K562 (cell line): Measurements from ENCODE around the gene CYP24A1. TPM values are rescaled to one million over a fixed set of nuclear protein-coding genes. Genes with fewer than 3 reads are reported as not detected.

Source experiments
- ATAC-seq: fragments of 200-7000 bp; cut with Tn5 transposase; 3 replicates; pipeline ENCODE4 v1.9.1; 2020; ENCODE audit warnings: moderate library complexity
- BruUV-seq: library from RNA; stranded (reverse); fragments of 400-500 nt; replicated peaks from 2 replicates; lab custom pipeline; 2021; lab: Mats Ljungman, UMichigan
- CTCF ChIA-PET: fragments of 300-600 bp; formaldehyde crosslinking; extraction: SDS; loops from one replicate; lab custom pipeline; 2021; ENCODE audit warnings: low intra/inter-chr PET ratio; lab: Yijun Ruan, JAX
- POLR2A ChIA-PET: fragments of 300-600, 350-650 bp; sonication (Branson Sonifier 250); formaldehyde crosslinking; extraction: SDS; loops from one replicate; lab custom pipeline; 2021; ENCODE audit warnings: antibody characterized with exemption, inconsistent platforms; lab: Yijun Ruan, JAX
- DNase-seq, 4 experiments: peaks; one replicate each; pipeline versions ENCODE4 v3.0.0 to v3.0.0-alpha.2; 2011 to 2018; ENCODE audit warnings: low spot score in 3 of 4, mixed read lengths in 3 of 4; ENCODE audit errors: extremely low read depth in 1 of 4
- FAIRE-seq: peaks from 2 replicates; lab custom pipeline; 2011; peaks lifted over from hg19 to GRCh38; lab: Jason Lieb, UNC
- H2AFZ ChIP-seq: 2 replicates; pipeline ENCODE4 v1.6.0; 2011; ENCODE audit warnings: low read depth, low read length, control low read depth, inconsistent platforms
- H3K27ac ChIP-seq: fragments of 200-600 bp; 3 replicates; pipeline ENCODE4 v1.8.0; 2011; ENCODE audit warnings: low read depth, mild to moderate bottlenecking, control low read depth, inconsistent platforms, low read length, moderate library complexity, mixed read lengths; ENCODE audit errors: extremely low read depth
- H3K27me3 ChIP-seq, 2 experiments: fragments of 300-600 bp in 1 of 2; 2 replicates in 1 of 2; 3 replicates in 1 of 2; pipeline versions ENCODE4 v1.6.0 to v1.8.0; 2011; ENCODE audit warnings: inconsistent platforms in 2 of 2, low read length in 2 of 2, mild to moderate bottlenecking in 1 of 2, mixed read lengths in 1 of 2, moderate library complexity in 1 of 2; ENCODE audit not compliant: control insufficient read depth in 2 of 2, insufficient read depth in 2 of 2
- H3K36me3 ChIP-seq: fragments of 300-600 bp; 3 replicates; pipeline ENCODE4 v1.8.0; 2011; ENCODE audit warnings: mild to moderate bottlenecking, low read length, inconsistent platforms; ENCODE audit not compliant: control insufficient read depth, insufficient read depth
- H3K4me1 ChIP-seq, 2 experiments: fragments of 200-600 bp in 1 of 2; replicated peaks in 1 of 2; 2 replicates in 1 of 2; 3 replicates in 1 of 2; pipeline versions ENCODE4 v1.5.1 to v1.8.0; 2011; ENCODE audit warnings: inconsistent platforms in 2 of 2, low read length in 2 of 2, mild to moderate bottlenecking in 1 of 2, mixed read lengths in 1 of 2, moderate library complexity in 1 of 2; ENCODE audit not compliant: control insufficient read depth in 2 of 2, insufficient read depth in 2 of 2
- H3K4me2 ChIP-seq: 2 replicates; pipeline ENCODE4 v1.6.1; 2011; ENCODE audit warnings: low read length, control low read depth, inconsistent platforms, mixed read lengths; ENCODE audit not compliant: insufficient read depth
- H3K4me3 ChIP-seq: fragments of 200-600 bp; sonication (generic), shearing (Covaris generic); 2 replicates; pipeline ENCODE4 v1.5.1; 2016; ENCODE audit warnings: control low read depth, inconsistent platforms
- H3K79me2 ChIP-seq: fragments of 200-600 bp; 3 replicates; pipeline ENCODE4 v1.8.0; 2011; ENCODE audit warnings: low read length, inconsistent platforms; ENCODE audit not compliant: control insufficient read depth, insufficient read depth
- H3K9ac ChIP-seq, 2 experiments: 2 replicates each; pipeline versions ENCODE4 v1.6.0 to v1.6.1; 2011; ENCODE audit warnings: low read depth in 2 of 2, low read length in 2 of 2, control low read depth in 1 of 2, inconsistent platforms in 1 of 2, mild to moderate bottlenecking in 1 of 2, mixed read lengths in 1 of 2; ENCODE audit not compliant: insufficient read depth in 1 of 2
- H3K9me1 ChIP-seq: one replicate; pipeline ENCODE4 v1.6.0; 2011; ENCODE audit warnings: inconsistent platforms, mild to moderate bottlenecking, low read length, moderate library complexity; ENCODE audit not compliant: control insufficient read depth, insufficient read depth
- H3K9me3 ChIP-seq: replicated peaks from 2 replicates; pipeline ENCODE4 v1.5.1; 2011; ENCODE audit warnings: low read depth, low read length, inconsistent platforms; ENCODE audit not compliant: control insufficient read depth, insufficient read depth
- H4K20me1 ChIP-seq: replicated peaks from 2 replicates; pipeline ENCODE4 v1.6.1; 2011; ENCODE audit warnings: low read length, inconsistent platforms, mixed read lengths; ENCODE audit not compliant: control insufficient read depth, insufficient read depth
- BCLAF1 ChIP-seq, 2 experiments: fragments of 450-650 bp in 1 of 2; IDR thresholded peaks; 2 replicates each; pipeline ENCODE4 v1.6.1; 2011 to 2017; ENCODE audit warnings: low read depth in 2 of 2, antibody characterized with exemption in 1 of 2, borderline replicate concordance in 1 of 2, low read length in 1 of 2, mild to moderate bottlenecking in 1 of 2, mixed read lengths in 1 of 2; ENCODE audit not compliant: control insufficient read depth in 1 of 2
- DACH1 ChIP-seq: fragments of 450-650 bp; IDR thresholded peaks from 2 replicates; pipeline ENCODE4 v1.6.1; 2018; ENCODE audit not compliant: partially characterized antibody
- ETV5 ChIP-seq: sonication (generic); formaldehyde crosslinking; IDR thresholded peaks from 2 replicates; pipeline ENCODE4 v1.4.0; 2020; ENCODE audit warnings: low read depth, mild to moderate bottlenecking, missing genetic modification reagents
- EWSR1 ChIP-seq: fragments of 450-650 bp; IDR thresholded peaks from 2 replicates; pipeline ENCODE4 v1.6.1; 2018; ENCODE audit warnings: borderline replicate concordance, mild to moderate bottlenecking, low read depth, moderate library complexity; ENCODE audit not compliant: partially characterized antibody
- ZBTB11 ChIP-seq, 3 experiments: fragments of 200-800 bp in 1 of 3; fragments of 250-450 bp in 1 of 3; fragments of 450-650 bp in 1 of 3; sonication (Bioruptor Pico) in 1 of 3; sonication (Bioruptor generic) in 1 of 3; formaldehyde crosslinking in 1 of 3; IDR thresholded peaks; 2 replicates each; pipeline versions ENCODE4 v1.6.1 to v1.8.0; 2016 to 2022; ENCODE audit warnings: mild to moderate bottlenecking in 2 of 3, missing genetic modification characterization in 2 of 3, missing compliant biosample characterization in 1 of 3, moderate library complexity in 1 of 3
- WGBS: fragments of 100-300 bp; shearing (Covaris generic); methylation state at CpG from one replicate; pipeline ENCODE4 v1.1.6; 2016; ENCODE audit warnings: low coverage, mixed read lengths; ENCODE audit not compliant: insufficient coverage; ENCODE audit errors: missing lambda C conversion rate; 5-methylcytosine and 5-hydroxymethylcytosine counted together
- in situ Hi-C: fragments of 300-500 bp; cut with MboI; formaldehyde crosslinking; loops from 4 replicates; pipeline ENCODE4 v1.15.0; 2018; ENCODE audit warnings: inconsistent platforms, mixed read lengths
- intact Hi-C: fragments of 100-400 bp; cut with micrococcal nuclease; formaldehyde crosslinking; loops from 2 replicates; pipeline ENCODE4 v1.14.2; 2022
- polyA plus RNA-seq, 8 experiments: library from polyadenylated mRNA; depleted of rRNA in 4 of 8; stranded (reverse) in 5 of 8; unstranded in 3 of 8; fragments of >200 nt; fragmentation: Nextera tagmentation in 2 of 8; fragmentation: Illumina TruSeq in 1 of 8; extraction: Ambion mirVana in 2 of 8; extraction: Trizol in 1 of 8; gene quantifications; 2 replicates each; pipeline versions ENCODE4 v1.2.1 to v1.2.3, GENCODE V29; 2011 to 2014; ENCODE audit warnings: inconsistent platforms in 1 of 8, missing spikeins in 1 of 8
- total RNA-seq, 7 experiments: library from RNA; depleted of rRNA in 6 of 7; stranded (reverse); fragments of >200 nt in 6 of 7; fragmentation: Illumina TruSeq in 2 of 7; extraction: Trizol in 2 of 7; gene quantifications; 2 replicates each; pipeline versions ENCODE4 v1.2.1 to v1.2.3, GENCODE V29; 2011 to 2021; ENCODE audit warnings: low replicate concordance in 1 of 7

Gene CYP24A1
- total and polyA plus RNA-seq, 9 of the 15 experiments (the other 6 are each of a cell fraction or from before 2014, with no cell fraction given), result 0.04 TPM; not detected in 8

- Histone ChIP-seq H3K9ac (no peak overlapping the region), H3K4me1 (no peaks in the 10 kb centered on the region; a peak in 1 of 5 replicates), H3K79me2 (no peaks in the 10 kb centered on the region), H3K9me1 (no peaks in the 10 kb centered on the region), H2AFZ (peak overlapping the region; percentile 14; the same call in 1 of the 2 replicates), H4K20me1 (no peaks in the 10 kb centered on the region), H3K27me3 (peaks cover 3 to 5% of the 10 kb centered on the region in 2 experiments; a peak in 2 of 5 replicates), H3K4me3 (no peak overlapping the region), H3K9me3 (no peaks in the 10 kb centered on the region), H3K27ac (no peak overlapping the region), H3K36me3 (no peaks in the 10 kb centered on the region), H3K4me2 (no peak overlapping the region)
- intact Hi-C loops (no loop called here), in situ Hi-C loops (no loop called here)
- CTCF ChIA-PET, result no interaction called here
- TF ChIP-seq ETV5 (no peak), DACH1 (no peak), BCLAF1 (IDR thresholded peaks at IDR 0.05; ENCODE audit: borderline replicate concordance in 1 of 2, control insufficient read depth in 1 of 2, low read depth in 2 of 2, low read length in 1 of 2) (peak in 1 of 2 experiments; percentile 75; a peak in 1 of 4 replicates), ZBTB11 (CRISPR knock-in tag; IDR thresholded peaks at IDR 0.05) (peak in 1 of 3 experiments; percentile 96; a peak in 1 of 6 replicates), EWSR1 (peak; percentile 78)
- POLR2A ChIA-PET, result no interaction called here
- WGBS, result 16% methylated on average over 11 of the region's 11 CpGs
- DNase-seq (no peak), FAIRE-seq (no peak), ATAC-seq (no peak; the same call in 1 of the 3 replicates)
- BruUV-seq, result no TSS peak
These were observed 50.1 kb downstream of the CYP24A1 start for GRCh38 chr20:54123587-54124180.
